Ovary (tissue), 9 donors: Measurements from ENCODE around the gene DAAM2. TPM values are rescaled to one million over a fixed set of nuclear protein-coding genes. Genes with fewer than 3 reads are reported as not detected.

Experiments
- DNase-seq, 5 donors: peaks; one replicate each; pipeline ENCODE4 v3.0.0-alpha.2; 2019 to 2020
- H3K27ac ChIP-seq, 2 donors: fragments of 200-600 bp; one replicate each; pipeline versions ENCODE4 v1.5.1 to v1.8.0; 2019 to 2022
- H3K27me3 ChIP-seq: fragments of 200-600 bp; one replicate; pipeline ENCODE4 v1.8.0; 2022
- H3K36me3 ChIP-seq: fragments of 200-600 bp; sonication (generic); one replicate; pipeline ENCODE4 v1.5.1; 2019
- H3K4me1 ChIP-seq: one replicate; pipeline ENCODE4 v1.8.1; 2013; ENCODE audit warnings: mild to moderate bottlenecking, moderate library complexity; ENCODE audit not compliant: insufficient read depth
- H3K4me3 ChIP-seq: fragments of 200-600 bp; sonication (generic); one replicate; pipeline ENCODE4 v1.5.1; 2017
- H3K9me3 ChIP-seq, 2 donors: fragments of 200-600 bp in 1 of 2; sonication (generic) in 1 of 2; one replicate each; pipeline versions ENCODE4 v1.5.1 to v1.8.1; 2013 to 2019; ENCODE audit warnings: mild to moderate bottlenecking in 1 of 2, moderate library complexity in 1 of 2
- CTCF ChIP-seq, 3 donors: fragments of 450-650 bp in 2 of 3; fragments of 200-600 bp in 1 of 3; IDR thresholded peaks; one replicate each; pipeline versions ENCODE4 v1.5.1 to v1.8.0; 2016 to 2022; ENCODE audit warnings: antibody characterized with exemption in 3 of 3, mild to moderate bottlenecking in 1 of 3
- EP300 ChIP-seq: sonication (generic); formaldehyde crosslinking; IDR thresholded peaks from one replicate; pipeline ENCODE4 v1.6.1; 2017; ENCODE audit warnings: antibody characterized with exemption
- POLR2A ChIP-seq: fragments of 450-650 bp; IDR thresholded peaks from one replicate; pipeline ENCODE4 v1.6.1; 2017; ENCODE audit warnings: antibody characterized with exemption, mild to moderate bottlenecking, moderate library complexity
- WGBS, 3 donors: extraction: QIAGEN DNeasy Blood & Tissue Kit in 1 of 3; methylation state at CpG; one replicate each; pipeline versions ENCODE4 v1.1.5 to v1.1.7; 2013 to 2017; 5-methylcytosine and 5-hydroxymethylcytosine counted together
- intact Hi-C, 4 donors: fragments of 100-400 bp; cut with DNase I; formaldehyde crosslinking; loops; one replicate each; pipeline versions ENCODE4 v1.11.0 to v1.15.1; 2022 to 2023
- polyA plus RNA-seq, 2 donors: library from polyadenylated mRNA; stranded (reverse); fragments of 200-250 nt in 1 of 2; fragments of 350-450 nt in 1 of 2; fragmentation: Illumina TruSeq in 1 of 2; extraction: RNeasy Lipid Tissue Mini Kit (QIAGEN cat#74804) in 1 of 2; gene quantifications; one replicate each; pipeline ENCODE4 v1.2.3, GENCODE V29; 2013 to 2014
- total RNA-seq, 7 donors: library from RNA; depleted of rRNA in 2 of 7; stranded (reverse); fragments of >200 nt in 2 of 7; fragmentation: NEBNext Ultra II Directional in 3 of 7; extraction: Animal tissue kit (Norgen Biotek cat#: 25700) in 3 of 7; gene quantifications; one replicate each; pipeline versions ENCODE4 v1.1.0 to v1.2.4, GENCODE V29; 2016 to 2023
- donor health status: DM: no; HTN: no; CAD: no; lungs with moderate emphysema.
- donor health status: DM: no; HTN: no; CAD: no.
- donor health status: Bipolar disorder and iron deficiency.
- donor health status: DM: yes; HTN: yes; CAD: no.
- donor health status: DM: no; HTN: no; CAD: no.
- donor health status: DM: yes; HTN: yes; CAD: no.

DAAM2 gene
- total and polyA plus RNA-seq, 9 donors, result 8.5 to 27.8 (median 18.5) TPM

GRCh38 chr6:39765508-39766065 lies 26.6 kb upstream of the DAAM2 start:
- H3K27ac ChIP-seq, result no peak overlapping the region
- no peaks in the 10 kb centered on the region for H3K36me3 ChIP-seq
- H3K4me1 ChIP-seq, result no peaks in the 10 kb centered on the region
- WGBS, 3 donors, result 64 to 75% (median 70%) methylated on average over 3 of the region's 3 CpGs
- intact Hi-C loops, result no loop called here
- H3K4me3 ChIP-seq, result no peak overlapping the region
- DNase-seq, result no peak
- H3K9me3 ChIP-seq, result no peaks in the 10 kb centered on the region
- TF ChIP-seq CTCF (IDR thresholded peaks at IDR 0.05), result no peak
- no peak for TF ChIP-seq EP300
- TF ChIP-seq POLR2A, result no peak
- no peaks in the 10 kb centered on the region for H3K27me3 ChIP-seq

- H3K27me3 ChIP-seq, result no peaks in the 10 kb centered on the region
- no peak overlapping the region for H3K4me3 ChIP-seq
- intact Hi-C loops, result no loop called here
- H3K36me3 ChIP-seq, result no peaks in the 10 kb centered on the region
- no peaks in the 10 kb centered on the region for H3K4me1 ChIP-seq
- no peaks in the 10 kb centered on the region for H3K9me3 ChIP-seq
- TF ChIP-seq POLR2A (no peak), EP300 (no peak), CTCF (IDR thresholded peaks at IDR 0.05) (no peak)
- H3K27ac ChIP-seq, result no peak overlapping the region
- DNase-seq, result no peak
- WGBS, 3 donors, result 85 to 91% (median 87%) methylated on average over 5 of the region's 5 CpGs
Measured at GRCh38 chr6:39769012-39769411, 23.2 kb upstream of the DAAM2 start.

GRCh38 chr6:39770446-39770845 lies 21.7 kb upstream of the DAAM2 start:
- intact Hi-C loops, result no loop called here
- Histone ChIP-seq H3K36me3 (no peaks in the 10 kb centered on the region), H3K4me1 (no peaks in the 10 kb centered on the region), H3K27ac (no peak overlapping the region), H3K27me3 (no peaks in the 10 kb centered on the region), H3K4me3 (no peak overlapping the region), H3K9me3 (no peaks in the 10 kb centered on the region)
- 45 to 70% (median 52%) methylated on average over 4 of the region's 4 CpGs for WGBS, 3 donors
- DNase-seq, result no peak
- TF ChIP-seq EP300 (no peak), POLR2A (no peak), CTCF (IDR thresholded peaks at IDR 0.05) (no peak)

GRCh38 chr6:39772559-39773273 lies 19.5 kb upstream of the DAAM2 start:
- Histone ChIP-seq H3K4me1 (no peaks in the 10 kb centered on the region), H3K27ac (no peak overlapping the region), H3K9me3 (no peaks in the 10 kb centered on the region), H3K36me3 (no peaks in the 10 kb centered on the region), H3K27me3 (no peaks in the 10 kb centered on the region), H3K4me3 (no peak overlapping the region)
- intact Hi-C loops, result no loop called here
- WGBS, 3 donors, result 44 to 77% (median 66%) methylated on average over 6 of the region's 6 CpGs
- TF ChIP-seq CTCF (IDR thresholded peaks at IDR 0.05), result no peak
- TF ChIP-seq POLR2A, result no peak
- no peak for TF ChIP-seq EP300
- DNase-seq, result no peak
